ENCODE measurements around the gene KRI1.

The KRI1 gene

GRCh38 chr19:10565567-10566407 lies at the start of gene KRI1:
TSS of gene KRI1 (minus strand) at chr19:10566010. CDS start at chr19:10565999, 11 bp downstream.
- DNase-seq, result peak; percentile 99 to 100

DNA sequence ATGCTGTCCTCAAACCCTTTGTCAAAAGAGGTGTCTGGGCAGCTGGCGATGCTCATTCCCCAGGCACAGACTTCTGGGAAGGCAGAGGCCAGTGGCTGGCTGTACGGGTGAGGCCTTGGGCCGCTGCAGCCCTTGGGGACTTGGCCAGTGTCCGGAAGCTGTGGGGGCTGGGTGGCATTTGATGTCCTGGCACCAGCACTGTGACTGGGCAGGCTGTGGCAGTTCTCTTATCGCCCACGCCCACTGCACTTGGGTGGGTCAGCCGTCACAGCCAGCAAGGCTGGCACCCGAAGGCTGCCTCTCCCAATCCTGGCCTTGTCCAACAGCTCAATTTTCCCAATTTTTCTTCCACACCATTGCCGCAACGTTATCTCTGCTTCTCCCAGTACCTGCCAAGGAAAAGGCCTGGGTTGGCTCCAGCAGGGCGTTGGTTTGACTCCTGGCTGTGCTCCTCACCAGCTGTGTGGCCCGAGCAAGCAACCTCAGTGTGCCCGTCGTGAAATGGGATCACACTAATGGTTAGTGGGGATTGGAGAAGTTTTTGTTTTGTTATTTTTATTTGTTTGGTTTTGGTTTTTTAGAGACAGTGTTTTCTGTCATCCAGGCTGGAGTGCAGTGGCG lies 46.8 kb upstream of the KRI1 start:
- no peak for DNase-seq

DNA sequence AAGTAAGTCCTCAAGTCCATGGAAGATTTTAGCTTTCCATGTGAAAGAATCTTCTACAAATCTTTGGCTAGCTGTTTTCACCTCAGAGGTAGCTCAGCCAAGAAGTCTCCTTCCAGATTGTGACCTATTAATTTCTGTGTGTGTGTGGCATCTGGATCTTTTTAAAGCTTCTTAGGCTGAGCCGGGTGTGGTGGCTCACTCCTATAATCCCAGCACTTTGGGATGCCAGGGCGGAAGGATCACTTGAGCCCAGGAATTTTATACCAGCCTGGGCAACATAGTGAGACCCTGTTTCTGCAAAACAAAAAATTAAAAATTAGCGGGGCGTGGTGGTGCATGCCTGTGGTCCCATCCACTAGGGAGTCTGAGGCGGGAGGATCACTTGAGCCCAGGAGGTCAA lies 46.1 kb upstream of the KRI1 start:
- DNase-seq, result no peak

DNA sequence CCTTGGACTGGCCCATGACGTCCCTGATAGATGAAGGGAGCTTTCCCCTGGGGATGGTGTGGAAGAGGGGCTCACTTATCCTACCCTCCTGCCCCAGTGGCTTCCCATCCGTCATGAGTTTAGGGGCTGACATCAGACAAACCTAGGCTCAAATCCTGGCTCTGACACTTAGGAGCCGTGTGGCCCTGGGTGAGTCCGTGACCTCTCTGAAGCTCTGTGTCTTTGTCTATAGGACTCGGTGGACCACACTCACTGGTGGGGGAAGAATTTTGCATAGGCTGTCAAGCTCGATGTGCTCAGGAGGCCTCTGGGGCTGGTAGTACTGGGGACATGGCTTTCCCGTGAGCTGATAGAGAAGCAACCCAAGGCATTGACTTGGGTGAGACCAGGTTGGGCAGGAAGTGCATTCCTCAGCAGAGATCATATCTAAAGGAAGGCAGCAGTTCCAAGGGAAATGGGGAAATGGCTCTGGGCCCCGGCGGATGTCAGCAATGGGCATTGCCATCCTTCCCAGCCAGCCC lies 38.7 kb upstream of the KRI1 start:
- peak; percentile 38 to 47 for DNase-seq

GRCh38 chr19:10603873-10604459 lies 38.2 kb upstream of the KRI1 start:
- DNase-seq, result peak in 1 of 2 experiments; percentile 35

DNA sequence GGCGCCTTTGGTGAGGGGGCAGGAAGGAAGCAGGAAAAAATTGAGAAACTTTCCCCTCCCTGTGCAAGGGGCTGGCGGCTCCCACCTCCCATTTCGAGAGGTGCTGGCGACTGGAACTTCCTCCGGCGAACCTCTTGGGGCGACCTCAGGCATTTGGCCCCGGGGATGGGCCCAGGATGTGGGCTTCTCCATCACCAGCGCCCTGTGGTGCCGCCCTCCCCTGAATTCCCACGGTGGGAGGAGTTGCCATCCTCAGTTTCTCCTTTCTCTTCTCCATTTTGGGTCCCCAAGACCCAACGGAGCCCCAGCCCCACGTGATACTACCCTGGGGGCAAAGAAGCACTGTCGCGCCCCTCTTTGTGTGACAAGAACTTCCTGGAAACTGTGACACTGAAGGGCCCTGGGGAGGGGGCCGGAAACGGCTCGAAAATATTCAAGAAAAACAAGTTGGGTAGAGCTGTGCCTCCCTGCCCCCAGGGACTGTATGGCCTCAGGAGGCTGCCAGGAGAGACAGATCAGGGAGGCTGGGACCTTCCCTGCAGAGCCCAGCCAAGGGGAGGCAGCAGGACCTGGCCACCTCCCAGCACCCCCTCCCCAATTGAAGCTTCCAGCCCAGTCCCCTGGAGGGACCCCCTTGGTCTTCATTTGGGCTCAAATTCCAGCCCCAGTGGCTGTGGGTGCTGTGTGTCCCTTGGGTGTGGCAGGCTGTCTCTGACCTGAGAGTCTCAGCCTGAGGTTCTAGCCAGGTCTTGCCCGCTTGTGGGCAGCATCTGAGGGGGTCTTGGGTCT lies 37.5 kb upstream of the KRI1 start:
- DNase-seq, result peak; percentile 81

DNA sequence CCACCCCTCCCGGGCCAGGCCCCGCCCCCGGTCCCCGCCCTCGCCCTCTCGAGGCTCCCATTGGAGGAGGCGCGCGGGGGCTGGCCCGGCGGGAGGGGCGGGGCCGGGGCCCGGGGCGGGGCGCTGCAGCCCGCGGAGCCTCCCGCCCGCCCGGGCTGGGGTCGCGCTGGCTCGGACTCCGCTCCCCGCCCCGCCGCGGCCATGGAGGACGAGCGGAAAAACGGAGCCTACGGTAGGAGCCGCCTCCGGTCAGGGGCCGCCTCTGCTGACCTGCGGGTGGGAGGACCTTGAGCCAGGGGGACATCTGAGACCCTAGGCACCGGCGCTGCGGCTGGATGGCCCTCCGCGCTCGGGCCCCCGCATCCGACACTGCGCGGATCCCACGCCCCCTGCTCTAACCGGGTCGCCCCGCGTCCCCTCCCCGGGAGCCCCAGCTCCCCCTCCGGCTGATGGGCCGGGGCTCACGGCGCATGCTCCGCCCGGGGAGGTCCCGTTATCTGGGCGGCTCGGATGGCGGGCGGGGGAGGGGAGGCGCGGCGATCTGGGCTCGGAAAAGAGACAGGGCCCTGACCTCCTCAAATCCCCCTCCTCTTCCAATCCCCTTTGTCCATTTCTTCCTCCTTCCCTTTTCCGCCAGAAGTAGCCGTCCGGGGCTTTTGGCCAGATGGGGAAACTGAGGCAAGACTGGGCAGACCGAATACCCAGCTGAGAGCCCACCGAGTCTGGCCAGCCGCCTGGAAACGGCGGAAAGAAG lies 36.7 kb upstream of the KRI1 start:
- peak; percentile 91 to 94 for DNase-seq

- DNase-seq, result no peak
These were observed 36.2 kb upstream of the KRI1 start for GRCh38 chr19:10601999-10602329.

- no peak for DNase-seq
These were observed 34.3 kb upstream of the KRI1 start for GRCh38 chr19:10600149-10600548.

DNA sequence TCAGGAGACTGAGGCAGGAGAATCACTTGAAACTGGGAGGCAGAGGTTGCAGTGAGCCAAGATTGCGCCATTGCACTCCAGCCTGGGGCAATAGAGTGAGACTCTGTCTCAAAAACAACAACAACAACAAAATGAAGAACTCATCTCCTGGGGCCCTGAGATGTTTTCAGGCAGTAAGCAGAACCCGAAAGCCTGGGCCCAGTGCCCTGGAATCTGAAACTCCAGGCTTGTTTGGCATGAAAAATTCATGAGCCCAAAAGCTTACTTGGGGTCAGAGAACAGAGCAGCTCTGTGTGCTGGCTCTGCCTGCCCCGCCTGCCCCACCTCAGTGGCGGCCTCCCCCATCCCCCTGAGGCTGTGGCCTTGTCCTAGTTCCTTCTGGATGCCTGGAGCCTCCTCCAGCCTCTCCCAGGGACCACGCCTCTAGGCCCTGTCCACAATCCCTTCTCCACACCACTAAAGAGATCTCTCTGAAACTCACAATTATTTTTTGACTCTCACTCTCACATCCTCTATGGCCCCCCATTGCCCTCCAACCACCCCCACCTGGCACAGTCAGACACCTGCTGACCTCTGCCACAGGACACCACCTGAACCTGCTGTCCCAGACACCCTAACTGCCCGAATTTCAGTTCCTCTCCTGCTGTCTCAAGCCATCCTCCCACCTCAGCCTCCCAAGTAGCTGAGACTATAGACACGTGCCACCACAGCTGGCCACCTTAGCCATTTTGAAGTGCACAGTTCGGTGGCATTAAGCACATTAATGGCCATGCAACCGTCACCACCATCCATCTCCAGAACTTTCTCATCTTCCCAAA lies 28.2 kb upstream of the KRI1 start:
- DNase-seq, result no peak

GRCh38 chr19:10593148-10593547 lies 27.3 kb upstream of the KRI1 start:
- no peak for DNase-seq

- no peak for DNase-seq
These were observed 22.0 kb upstream of the KRI1 start for GRCh38 chr19:10587839-10588150.

DNA sequence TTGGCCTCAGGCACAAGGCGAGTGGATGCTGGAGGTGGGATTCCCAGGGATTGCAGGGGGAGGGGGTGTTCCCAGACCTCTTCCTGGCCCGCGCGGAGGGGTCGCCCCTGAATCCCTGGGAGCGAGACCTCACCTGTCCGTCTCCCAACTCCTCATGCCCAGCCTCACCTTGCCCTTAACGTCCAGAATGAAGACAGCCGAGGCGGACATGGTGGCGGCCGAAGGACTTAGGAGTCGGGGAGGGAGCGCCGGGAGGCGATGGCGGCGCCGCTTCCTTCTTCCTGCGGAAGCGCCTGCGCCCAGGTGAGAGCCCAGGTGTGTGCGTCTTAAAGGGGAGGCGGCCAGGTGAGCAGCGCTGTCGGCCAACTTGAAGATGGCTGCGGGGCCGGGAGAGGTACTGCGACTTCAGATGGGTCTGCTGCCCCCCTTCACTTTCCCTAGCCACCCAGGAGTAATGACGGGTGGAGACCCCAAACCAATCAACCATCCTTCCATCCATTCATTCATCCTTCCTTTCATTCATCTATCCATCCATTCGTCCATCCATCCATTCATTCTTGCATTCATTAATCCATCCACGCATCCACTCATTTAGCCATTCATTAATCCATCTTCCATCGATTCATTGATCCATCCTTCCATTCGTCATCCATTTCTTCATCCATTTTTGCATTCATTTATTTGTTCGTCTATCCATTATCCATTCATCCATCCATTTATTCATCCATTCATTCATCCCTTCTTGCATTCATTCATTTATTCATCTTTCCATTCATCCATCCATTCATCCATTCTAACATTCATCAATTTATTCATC lies 21.4 kb upstream of the KRI1 start, which contains the start of gene AP1M2:
TSS of gene AP1M2 (minus strand) at position 291 of the 817 bp plus-strand sequence. CDS start at position 210, 81 bp downstream.
- DNase-seq, result no peak

DNA sequence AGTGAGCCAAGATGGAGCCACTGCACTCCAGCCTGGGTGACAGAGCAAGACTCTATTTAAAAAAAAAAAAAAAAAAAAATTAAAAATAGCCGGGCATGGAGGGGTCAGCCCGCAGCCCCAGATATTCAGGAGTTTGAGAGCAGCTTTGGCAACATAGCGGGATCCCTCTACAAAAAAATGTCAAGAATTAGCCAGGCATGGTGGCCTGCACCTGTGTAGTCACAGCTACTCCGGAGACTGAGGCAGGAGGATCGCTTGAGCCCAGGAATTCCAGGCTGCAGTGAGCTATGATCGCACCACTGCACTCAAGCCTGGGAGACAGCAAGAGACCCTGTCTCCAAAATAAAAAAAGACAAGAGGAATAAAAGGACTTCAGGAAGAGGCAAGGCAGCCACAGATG lies 20.6 kb upstream of the KRI1 start:
- DNase-seq, result no peak

DNA sequence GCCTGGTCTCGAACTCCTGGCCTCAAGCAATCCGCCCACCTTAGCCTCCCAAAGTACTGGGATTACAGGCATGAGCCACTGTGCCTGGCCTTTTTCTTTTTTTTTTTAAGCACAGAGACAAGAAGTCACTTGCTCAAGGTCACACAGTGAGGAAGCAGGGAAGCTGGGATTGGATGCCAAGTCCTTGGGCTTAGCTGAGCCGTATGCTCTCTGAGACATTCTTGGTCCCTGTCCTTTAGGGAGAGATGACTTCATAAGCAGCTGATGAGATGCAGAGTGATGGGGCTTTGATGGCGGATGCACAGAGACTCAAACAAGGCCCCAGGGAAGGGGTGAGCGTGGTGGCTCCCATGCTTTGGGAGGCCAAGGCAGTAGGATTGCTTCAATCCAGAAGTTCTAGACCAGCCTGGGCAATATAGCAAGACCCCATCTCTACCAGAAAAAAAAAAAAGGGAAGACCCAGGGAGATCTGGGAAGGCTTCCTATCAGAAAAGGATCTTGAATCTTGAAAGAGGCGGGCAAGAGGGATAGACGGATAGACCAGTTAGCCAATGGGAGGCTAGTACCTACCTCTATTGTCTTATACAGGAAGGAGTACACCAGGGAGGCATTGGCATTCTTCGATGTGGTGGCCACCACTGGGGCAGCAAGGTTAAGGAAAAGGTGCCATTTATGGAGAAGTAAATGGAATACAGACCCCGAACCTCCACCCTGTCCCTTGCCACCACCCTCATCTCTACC lies 17.4 kb upstream of the KRI1 start:
- DNase-seq, result no peak

GRCh38 chr19:10582091-10582490 lies 16.3 kb upstream of the KRI1 start:
- DNase-seq, result no peak

DNA sequence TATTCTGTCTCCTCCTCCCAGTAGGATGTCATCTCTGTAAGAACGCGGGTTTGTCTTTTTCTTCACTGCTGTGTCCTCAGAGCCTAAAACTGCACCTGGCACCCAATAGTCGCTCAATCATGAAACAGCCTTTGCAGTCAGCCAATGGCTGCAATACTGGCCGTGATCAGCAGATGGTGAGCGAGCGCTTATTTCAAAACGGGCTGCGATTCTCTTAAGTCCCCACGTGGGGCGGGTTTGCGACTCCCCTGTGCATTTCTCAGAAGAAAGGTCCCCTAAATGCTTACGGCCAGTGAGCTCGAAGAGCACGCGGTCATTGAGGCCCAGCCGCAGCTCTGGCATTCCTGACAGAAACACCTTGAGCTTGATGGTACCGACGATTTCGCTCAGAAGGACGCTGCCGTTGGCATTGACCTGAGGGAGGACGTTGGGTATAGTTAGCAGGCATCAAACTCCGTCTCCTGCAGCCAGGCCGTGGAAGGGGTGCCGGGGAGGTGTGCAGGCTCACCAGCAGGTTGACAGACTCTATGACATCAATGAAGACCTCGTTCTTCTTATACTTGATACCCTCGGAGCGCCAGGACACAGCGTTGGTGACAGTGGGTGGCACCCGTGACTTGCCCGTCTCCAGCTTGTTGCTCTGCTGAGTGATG lies 15.3 kb upstream of the KRI1 start:
- DNase-seq, result peak; percentile 94 to 96

GRCh38 chr19:10577951-10578350 lies 12.1 kb upstream of the KRI1 start:
- no peak for DNase-seq

GRCh38 chr19:10575011-10575716 lies 9.4 kb upstream of the KRI1 start:
- DNase-seq, result no peak

All from activated T-cell treated with anti-CD3 and anti-CD28 coated beads, Interleukin-2, amount 50 U/mL, for 48 hours (primary cell).